PC-3 (cell line): ENCODE results near the gene DHRS4L2. TPM values are rescaled to one million over a fixed set of nuclear protein-coding genes. Genes with fewer than 3 reads are reported as not detected.
"Not testable (repeated sequence)": the region's sequence is repeated elsewhere in the genome, so short reads cannot be mapped to it uniquely, and the experiment has no call there.

Experiments used
- ATAC-seq: fragments of 200-7000 bp; cut with Tn5 transposase; 2 replicates; pipeline ENCODE4 v1.9.1; 2020; ENCODE audit warnings: mild to moderate bottlenecking, moderate library complexity
- BruUV-seq: library from RNA; stranded (reverse); fragments of 400-500 nt; replicated peaks from 2 replicates; lab custom pipeline; 2021; lab: Mats Ljungman, UMichigan
- CTCF ChIA-PET: fragments of 300-600 bp; sonication (Branson Sonifier 250); formaldehyde crosslinking; loops from one replicate; lab custom pipeline; 2022; ENCODE audit warnings: antibody characterized with exemption; lab: Charles Lee
- POLR2A ChIA-PET: fragments of 300-600 bp; sonication (Branson Sonifier 250); formaldehyde crosslinking; loops from one replicate; lab custom pipeline; 2022; ENCODE audit warnings: antibody characterized with exemption; ENCODE audit not compliant: unreplicated experiment; lab: Charles Lee
- DNase-seq: peaks from one replicate; pipeline ENCODE4 v3.0.0-alpha.2; 2015
- H2AFZ ChIP-seq: fragments of 300-600 bp; sonication (generic); 2 replicates; pipeline ENCODE4 v1.6.0; 2016; ENCODE audit warnings: antibody characterized with exemption, low read length
- H3F3A ChIP-seq: fragments of 300-600 bp; sonication (generic); one replicate; pipeline ENCODE4 v1.6.0; 2017; ENCODE audit warnings: antibody characterized with exemption, low read length, control low read depth, mild to moderate bottlenecking; ENCODE audit not compliant: unreplicated experiment
- H3K27ac ChIP-seq: fragments of 300-600 bp; sonication (generic); 2 replicates; pipeline ENCODE4 v1.5.1; 2016; ENCODE audit warnings: mild to moderate bottlenecking, low read length
- H3K27me3 ChIP-seq: fragments of 300-600 bp; sonication (generic); 2 replicates; pipeline ENCODE4 v1.6.1; 2016; ENCODE audit warnings: low read length, mixed read lengths
- H3K36me3 ChIP-seq: fragments of 300-600 bp; sonication (generic); 2 replicates; pipeline ENCODE4 v1.6.1; 2016; ENCODE audit warnings: low read depth, mixed run types, low read length, mixed read lengths
- H3K4me1 ChIP-seq: fragments of 300-600 bp; sonication (generic); 2 replicates; pipeline ENCODE4 v1.5.1; 2016; ENCODE audit warnings: low read length; ENCODE audit not compliant: insufficient read depth
- H3K4me2 ChIP-seq: fragments of 300-600 bp; sonication (generic); 2 replicates; pipeline ENCODE4 v1.6.0; 2016; ENCODE audit warnings: low read length
- H3K4me3 ChIP-seq: fragments of 300-600 bp; sonication (generic); 2 replicates; pipeline ENCODE4 v1.5.1; 2016; ENCODE audit warnings: mild to moderate bottlenecking, low read length, mixed read lengths
- H3K79me2 ChIP-seq: fragments of 300-600 bp; sonication (generic); 2 replicates; pipeline ENCODE4 v1.6.1; 2017; ENCODE audit warnings: low read length, mixed read lengths
- H3K9ac ChIP-seq: fragments of 300-600 bp; sonication (generic); 2 replicates; pipeline ENCODE4 v1.6.0; 2016; ENCODE audit warnings: mild to moderate bottlenecking, low read length
- H3K9me2 ChIP-seq: fragments of 300-600 bp; sonication (generic); replicated peaks from 2 replicates; pipeline ENCODE4 v1.6.1; 2016; ENCODE audit warnings: mixed run types, low read length, mixed read lengths
- H3K9me3 ChIP-seq: fragments of 300-600 bp; sonication (generic); 2 replicates; pipeline ENCODE4 v1.6.1; 2016; ENCODE audit warnings: low read length, mixed read lengths
- H4K20me1 ChIP-seq: fragments of 300-600 bp; sonication (generic); 2 replicates; pipeline ENCODE4 v1.6.1; 2016; ENCODE audit warnings: low read length, mixed read lengths
- EZH2 ChIP-seq: fragments of 300-600 bp; sonication (generic); IDR thresholded peaks from one replicate; pipeline ENCODE4 v1.6.1; 2017; ENCODE audit warnings: antibody characterized with exemption, mild to moderate bottlenecking, low read length; ENCODE audit not compliant: unreplicated experiment
- EZH2phosphoT487 ChIP-seq: fragments of 300-600 bp; sonication (generic); IDR thresholded peaks from 2 replicates; pipeline ENCODE4 v1.6.1; 2018; ENCODE audit warnings: mild to moderate bottlenecking, antibody characterized with exemption, low read length, borderline replicate concordance
- intact Hi-C: fragments of 100-400 bp; cut with micrococcal nuclease; formaldehyde crosslinking; loops from 2 replicates; pipeline ENCODE4 v1.9.0; 2023
- total RNA-seq: library from RNA; depleted of rRNA; stranded (reverse); fragments of >200 nt; gene quantifications from 2 replicates; pipeline ENCODE4 v1.2.3, GENCODE V29; 2014
- TF ChIP-seq, protein P1 (sequence below): fragments of 300-600 bp; sonication (generic); conservative IDR thresholded peaks from 2 replicates; pipeline ENCODE4 v1.5.1; 2017; ENCODE audit warnings: antibody characterized with exemption, low read depth, mild to moderate bottlenecking, low read length

Gene DHRS4L2
- total RNA-seq, 1 experiment from 2014 or later, result 16.5 TPM

GRCh38 chr14:24042746-24043145, 54.0 kb downstream of the DHRS4L2 start:
- no TSS peak for BruUV-seq
- Histone ChIP-seq H3K4me2 (no peak overlapping the region), H3F3A (no peaks in the 10 kb centered on the region), H4K20me1 (no peaks in the 10 kb centered on the region), H3K9me2 (no peaks in the 10 kb centered on the region), H3K9ac (no peak overlapping the region), H3K27me3 (peaks cover 15% of the 10 kb centered on the region; the same call in 1 of the 2 replicates), H3K9me3 (no peaks in the 10 kb centered on the region), H3K4me1 (no peaks in the 10 kb centered on the region), H3K79me2 (no peaks in the 10 kb centered on the region), H3K36me3 (no peaks in the 10 kb centered on the region), H2AFZ (no peak overlapping the region), H3K27ac (no peak overlapping the region), H3K4me3 (no peak overlapping the region)
- DNase-seq (no peak), ATAC-seq (no peak)
- POLR2A ChIA-PET, result no interaction called here
- intact Hi-C loops, result no loop called here
- CTCF ChIA-PET, result no interaction called here
- TF ChIP-seq, protein P1, sequence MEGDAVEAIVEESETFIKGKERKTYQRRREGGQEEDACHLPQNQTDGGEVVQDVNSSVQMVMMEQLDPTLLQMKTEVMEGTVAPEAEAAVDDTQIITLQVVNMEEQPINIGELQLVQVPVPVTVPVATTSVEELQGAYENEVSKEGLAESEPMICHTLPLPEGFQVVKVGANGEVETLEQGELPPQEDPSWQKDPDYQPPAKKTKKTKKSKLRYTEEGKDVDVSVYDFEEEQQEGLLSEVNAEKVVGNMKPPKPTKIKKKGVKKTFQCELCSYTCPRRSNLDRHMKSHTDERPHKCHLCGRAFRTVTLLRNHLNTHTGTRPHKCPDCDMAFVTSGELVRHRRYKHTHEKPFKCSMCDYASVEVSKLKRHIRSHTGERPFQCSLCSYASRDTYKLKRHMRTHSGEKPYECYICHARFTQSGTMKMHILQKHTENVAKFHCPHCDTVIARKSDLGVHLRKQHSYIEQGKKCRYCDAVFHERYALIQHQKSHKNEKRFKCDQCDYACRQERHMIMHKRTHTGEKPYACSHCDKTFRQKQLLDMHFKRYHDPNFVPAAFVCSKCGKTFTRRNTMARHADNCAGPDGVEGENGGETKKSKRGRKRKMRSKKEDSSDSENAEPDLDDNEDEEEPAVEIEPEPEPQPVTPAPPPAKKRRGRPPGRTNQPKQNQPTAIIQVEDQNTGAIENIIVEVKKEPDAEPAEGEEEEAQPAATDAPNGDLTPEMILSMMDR, result no peak
- TF ChIP-seq EZH2phosphoT487 (no peak), EZH2 (no peak)

GRCh38 chr14:24049002-24049401, 60.3 kb downstream of the DHRS4L2 start:
- BruUV-seq, CTCF ChIA-PET, H4K20me1 ChIP-seq, ATAC-seq, H3K27ac ChIP-seq, H3K9ac ChIP-seq, H3K4me2 ChIP-seq, H3K9me2 ChIP-seq, H3K36me3 ChIP-seq, H3K9me3 ChIP-seq, H3K4me1 ChIP-seq, H3F3A ChIP-seq, DNase-seq, H3K79me2 ChIP-seq, intact Hi-C loops, POLR2A ChIA-PET, H2AFZ ChIP-seq, H3K4me3 ChIP-seq: not testable (repeated sequence)
- H3K27me3 ChIP-seq, result peaks cover 16% of the 10 kb centered on the region; the same call in 1 of the 2 replicates

GRCh38 chr14:24050753-24051152, 62.0 kb downstream of the DHRS4L2 start:
- H4K20me1 ChIP-seq, H3F3A ChIP-seq, H3K4me1 ChIP-seq, H2AFZ ChIP-seq, H3K9ac ChIP-seq, BruUV-seq, H3K9me2 ChIP-seq, H3K79me2 ChIP-seq, DNase-seq, H3K4me2 ChIP-seq, H3K4me3 ChIP-seq, H3K36me3 ChIP-seq, intact Hi-C loops, H3K27ac ChIP-seq, H3K9me3 ChIP-seq, POLR2A ChIA-PET, ATAC-seq: not testable (repeated sequence)
- H3K27me3 ChIP-seq, result peaks cover 20% of the 10 kb centered on the region; the same call in 1 of the 2 replicates
- CTCF ChIA-PET, result interaction anchor here (1.2 kb wide), 1 partner anchor 13 kb away, joined by 3 read pairs; no protein-coding TSS in a partner anchor
